GM12878 (cell line): ENCODE data around the gene MRPL49. TPM values are rescaled to one million over a fixed set of nuclear protein-coding genes. Genes with fewer than 3 reads are reported as not detected.

ENCODE experiments used
- ATF2 ChIP-seq: IDR thresholded peaks from 2 replicates; pipeline ENCODE4 v1.6.1; 2012; ENCODE audit warnings: low read length, inconsistent platforms
- BCL3 ChIP-seq: IDR thresholded peaks from 2 replicates; pipeline ENCODE4 v1.6.1; 2011; ENCODE audit warnings: borderline replicate concordance, low read depth, mild to moderate bottlenecking, moderate library complexity, low read length; ENCODE audit not compliant: insufficient read depth, poor library complexity, severe bottlenecking
- BRCA1 ChIP-seq: IDR thresholded peaks from 2 replicates; pipeline ENCODE4 v1.6.1; 2011; ENCODE audit warnings: low read depth, low read length, improper control_type of control experiment
- CEBPZ ChIP-seq: fragments of 150-350 bp; IDR thresholded peaks from 2 replicates; pipeline ENCODE4 v1.6.1; 2016; ENCODE audit warnings: low read depth, low read length
- KDM1A ChIP-seq: fragments of 200-600 bp; sonication (generic); IDR thresholded peaks from 2 replicates; pipeline ENCODE4 v1.6.1; 2016; ENCODE audit warnings: borderline replicate concordance
- KLF5 ChIP-seq: fragments of 450-650 bp; IDR thresholded peaks from 2 replicates; pipeline ENCODE4 v1.6.1; 2014; ENCODE audit warnings: mild to moderate bottlenecking; ENCODE audit not compliant: partially characterized antibody
- MEF2B ChIP-seq: fragments of 450-650 bp; IDR thresholded peaks from 2 replicates; pipeline ENCODE4 v1.6.1; 2018; ENCODE audit warnings: mild to moderate bottlenecking, moderate library complexity; ENCODE audit not compliant: partially characterized antibody, poor library complexity, severe bottlenecking
- NR2C2 ChIP-seq: IDR thresholded peaks from 2 replicates; pipeline ENCODE4 v1.6.1; 2011; ENCODE audit warnings: borderline replicate concordance, low read depth; ENCODE audit not compliant: control insufficient read depth, insufficient read length
- POLR2AphosphoS5 ChIP-seq: IDR thresholded peaks from 2 replicates; pipeline ENCODE4 v1.6.1; 2011; ENCODE audit warnings: mild to moderate bottlenecking, low read length, inconsistent platforms
- RCOR1 ChIP-seq: conservative IDR thresholded peaks from 2 replicates; pipeline ENCODE4 v1.6.1; 2012; ENCODE audit warnings: low read depth, low read length, improper control_type of control experiment
- SIX5 ChIP-seq: IDR thresholded peaks from 2 replicates; pipeline ENCODE4 v1.6.1; 2011; ENCODE audit warnings: mild to moderate bottlenecking, low read depth, low read length, moderate library complexity; ENCODE audit not compliant: severe bottlenecking
- ZBTB40 ChIP-seq: fragments of 450-650 bp; IDR thresholded peaks from 2 replicates; pipeline ENCODE4 v1.6.1; 2016; ENCODE audit warnings: mild to moderate bottlenecking, moderate library complexity, borderline replicate concordance
- ZNF687 ChIP-seq: fragments of 450-650 bp; IDR thresholded peaks from 2 replicates; pipeline ENCODE4 v1.6.1; 2017; ENCODE audit warnings: mild to moderate bottlenecking, moderate library complexity
- polyA plus RNA-seq, 11 experiments: library from polyadenylated mRNA; depleted of rRNA in 4 of 11; unstranded in 6 of 11; stranded (reverse) in 5 of 11; fragments of >200 nt; fragmentation: Nextera tagmentation in 4 of 11; fragmentation: Illumina TruSeq in 1 of 11; extraction: Ambion mirVana in 4 of 11; extraction: Trizol in 1 of 11; gene quantifications; 1 replicate in 1 of 11; 2 replicates in 10 of 11; pipeline versions ENCODE4 v1.2.1 to v1.2.3, GENCODE V29; 2011 to 2016; ENCODE audit warnings: inconsistent platforms in 2 of 11, missing spikeins in 2 of 11, low read depth in 1 of 11
- total RNA-seq, 4 experiments: library from RNA; depleted of rRNA in 3 of 4; stranded (reverse); fragments of >200 nt in 3 of 4; fragmentation: Illumina TruSeq in 1 of 4; extraction: Trizol in 1 of 4; gene quantifications; 2 replicates each; pipeline versions ENCODE4 v1.2.1 to v1.2.3, GENCODE V29; 2013 to 2021

The MRPL49 gene
- total and polyA plus RNA-seq, 10 of the 15 experiments (the other 5 are each of a cell fraction or from before 2014, with no cell fraction given) = 42.0 to 116 (median 71.7) TPM

- TF ChIP-seq ZNF687 (0 out of 2 replicates have a peak, but pooled peaks have one; percentile 25), BRCA1 (no peak), KDM1A (no peak), MEF2B (no peak), POLR2AphosphoS5 (peak; percentile 90; the same call in 1 of the 2 replicates), KLF5 (peak; percentile 54), ZBTB40 (peak; percentile 96), RCOR1 (no peak), SIX5 (peak; percentile 62), BCL3 (no peak), ATF2 (no peak), CEBPZ (no peak), NR2C2 (no peak)
These were observed 38.1 kb upstream of the MRPL49 start, which contains the start of the genes CDCA5 and ZFPL1 (continued) for GRCh38 chr11:65083834-65084597.
